Subcutaneous adipose tissue (tissue), 4 donors: Measurements from ENCODE around the gene CBX3. TPM values are rescaled to one million over a fixed set of nuclear protein-coding genes. Genes with fewer than 3 reads are reported as not detected.

Source experiments
- total RNA-seq, 4 donors: library from RNA; depleted of rRNA; stranded (reverse); fragments of >200 nt; gene quantifications; one replicate each; pipeline ENCODE4 v1.1.0, GENCODE V29; 2016
- TF ChIP-seq, protein P1 (sequence below): fragments of 450-650 bp; IDR thresholded peaks from one replicate; pipeline ENCODE4 v1.5.1; 2016; ENCODE audit warnings: low read depth, mild to moderate bottlenecking, control low read depth, antibody characterized with exemption, moderate library complexity

CBX3 gene
- total RNA-seq, 4 donors from 2014 or later = 90.0 to 135 (median 117) TPM

DNA sequence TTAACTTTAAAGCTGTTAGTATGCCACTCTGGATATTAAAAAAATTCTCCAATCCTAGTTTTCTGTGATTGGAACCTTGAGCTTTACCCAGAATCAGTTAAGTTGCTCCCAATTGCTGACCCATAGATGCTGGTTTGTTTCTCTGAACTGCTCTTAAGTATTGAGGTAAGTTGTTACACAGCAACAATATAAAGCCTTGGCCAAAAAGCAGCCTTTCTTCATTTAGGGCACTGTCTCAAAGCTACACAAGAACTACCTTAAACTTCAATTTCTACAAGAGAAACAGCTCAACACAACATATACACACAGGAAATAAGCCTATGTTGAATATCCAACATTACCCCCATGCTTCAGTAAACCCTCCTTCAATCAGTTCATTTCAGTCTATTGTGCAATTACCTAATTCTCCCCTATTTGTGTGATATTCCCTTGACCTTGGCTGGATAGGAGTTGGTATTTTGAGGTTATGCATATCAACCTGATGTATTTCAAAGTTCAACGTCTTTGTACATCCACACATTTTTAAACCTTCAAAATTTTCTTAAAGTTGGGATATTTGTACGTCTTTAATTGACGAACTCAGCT is 12.5 kb upstream of the CBX3 start:
- TF ChIP-seq, protein P1, sequence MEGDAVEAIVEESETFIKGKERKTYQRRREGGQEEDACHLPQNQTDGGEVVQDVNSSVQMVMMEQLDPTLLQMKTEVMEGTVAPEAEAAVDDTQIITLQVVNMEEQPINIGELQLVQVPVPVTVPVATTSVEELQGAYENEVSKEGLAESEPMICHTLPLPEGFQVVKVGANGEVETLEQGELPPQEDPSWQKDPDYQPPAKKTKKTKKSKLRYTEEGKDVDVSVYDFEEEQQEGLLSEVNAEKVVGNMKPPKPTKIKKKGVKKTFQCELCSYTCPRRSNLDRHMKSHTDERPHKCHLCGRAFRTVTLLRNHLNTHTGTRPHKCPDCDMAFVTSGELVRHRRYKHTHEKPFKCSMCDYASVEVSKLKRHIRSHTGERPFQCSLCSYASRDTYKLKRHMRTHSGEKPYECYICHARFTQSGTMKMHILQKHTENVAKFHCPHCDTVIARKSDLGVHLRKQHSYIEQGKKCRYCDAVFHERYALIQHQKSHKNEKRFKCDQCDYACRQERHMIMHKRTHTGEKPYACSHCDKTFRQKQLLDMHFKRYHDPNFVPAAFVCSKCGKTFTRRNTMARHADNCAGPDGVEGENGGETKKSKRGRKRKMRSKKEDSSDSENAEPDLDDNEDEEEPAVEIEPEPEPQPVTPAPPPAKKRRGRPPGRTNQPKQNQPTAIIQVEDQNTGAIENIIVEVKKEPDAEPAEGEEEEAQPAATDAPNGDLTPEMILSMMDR = no peak

DNA sequence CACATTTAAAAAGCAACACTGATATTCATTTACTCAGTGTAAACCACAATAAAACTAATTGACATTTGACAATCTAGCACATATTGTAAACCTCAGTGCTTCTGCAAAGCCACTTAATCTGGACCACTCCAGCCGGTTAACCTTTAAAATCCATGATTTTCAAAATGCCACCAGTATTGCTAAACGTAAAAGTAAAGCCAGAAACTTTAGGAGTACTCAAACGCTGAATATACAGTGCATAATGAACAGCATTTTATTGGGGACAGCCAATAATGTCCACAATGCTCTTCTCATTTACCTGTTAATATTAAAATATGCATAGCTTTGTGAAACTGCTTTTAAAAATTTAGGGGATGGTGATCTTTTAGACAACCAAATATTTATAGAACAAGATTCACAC is 11.8 kb upstream of the CBX3 start:
- TF ChIP-seq, protein P1 = no peak

DNA sequence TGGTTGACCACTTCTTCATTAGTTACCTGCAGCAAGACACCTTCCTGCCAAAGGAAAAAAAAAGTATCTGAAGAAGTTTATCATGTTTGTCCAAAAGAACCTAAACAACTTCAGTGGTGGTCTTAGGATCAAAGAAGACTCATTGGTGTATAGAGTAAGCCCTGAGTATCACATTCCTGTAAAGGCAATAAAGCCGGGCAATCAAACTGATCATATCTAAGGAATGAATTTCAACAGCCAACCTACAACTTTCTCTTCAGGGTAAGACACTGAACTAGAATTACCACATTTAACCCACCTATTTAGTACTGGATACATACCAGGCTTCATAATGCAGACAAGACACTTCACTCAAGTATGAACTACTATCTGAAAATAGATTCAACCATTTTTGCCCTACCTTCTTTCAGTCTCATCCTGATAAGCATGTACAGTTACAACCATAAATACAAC is 11.1 kb upstream of the CBX3 start:
- TF ChIP-seq, protein P1 = no peak

DNA sequence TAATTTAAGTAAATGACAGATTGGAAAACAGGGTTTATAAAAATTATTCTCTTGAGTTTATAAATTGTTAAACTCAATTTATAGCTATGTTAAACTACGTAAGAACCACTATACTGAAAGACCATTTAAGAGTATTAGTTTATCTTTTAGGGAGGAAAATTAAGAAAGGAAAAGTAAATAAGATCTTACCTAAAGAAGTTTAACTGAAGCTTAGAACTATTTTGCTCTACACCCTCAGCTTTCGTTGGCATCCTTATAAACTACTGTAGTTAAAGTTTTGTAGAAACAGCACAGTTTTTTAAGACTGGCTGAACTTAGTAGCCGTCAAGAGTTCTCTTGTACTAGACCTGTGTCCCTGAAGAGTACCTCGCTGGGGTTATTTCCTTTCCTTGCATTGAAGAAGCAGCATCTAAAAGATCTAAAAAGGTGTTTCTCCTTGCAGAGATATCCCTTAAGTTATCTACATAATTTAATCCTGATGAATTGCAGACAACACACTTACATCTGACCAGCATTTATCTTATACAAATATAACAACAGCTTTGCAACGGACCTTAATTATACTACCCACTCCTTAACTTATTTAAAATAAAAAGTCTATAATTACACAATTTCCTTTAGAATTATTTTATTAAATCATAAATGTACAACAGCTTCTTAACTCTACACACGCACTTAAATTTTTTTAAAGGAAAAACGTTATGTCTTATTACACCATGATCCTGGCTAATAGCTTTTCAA is 10.1 kb upstream of the CBX3 start:
- TF ChIP-seq, protein P1 = no peak

DNA sequence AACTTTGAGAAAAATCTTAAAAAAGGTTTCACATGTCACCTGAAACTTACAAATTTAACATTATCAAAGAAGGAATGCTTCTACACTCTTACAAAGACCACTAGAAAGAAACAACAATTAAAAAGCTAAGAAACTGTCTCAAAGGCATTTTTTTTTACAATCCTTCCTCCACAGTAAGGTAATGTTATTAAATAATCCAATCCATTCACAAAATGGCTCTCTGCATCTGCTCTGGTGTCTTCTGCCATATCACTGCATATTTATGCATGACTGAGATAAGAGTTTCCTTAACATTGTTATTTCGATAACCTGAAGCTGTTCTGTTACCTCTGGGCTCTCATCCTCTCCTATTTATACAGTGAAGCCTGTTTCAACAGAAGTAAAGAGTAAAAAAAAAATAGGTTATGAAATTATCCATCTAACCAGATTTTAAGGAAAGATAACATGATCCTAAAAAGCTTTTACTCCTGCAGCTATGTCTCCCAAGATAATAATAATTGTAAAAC is 9.5 kb upstream of the CBX3 start:
- TF ChIP-seq, protein P1 = no peak

DNA sequence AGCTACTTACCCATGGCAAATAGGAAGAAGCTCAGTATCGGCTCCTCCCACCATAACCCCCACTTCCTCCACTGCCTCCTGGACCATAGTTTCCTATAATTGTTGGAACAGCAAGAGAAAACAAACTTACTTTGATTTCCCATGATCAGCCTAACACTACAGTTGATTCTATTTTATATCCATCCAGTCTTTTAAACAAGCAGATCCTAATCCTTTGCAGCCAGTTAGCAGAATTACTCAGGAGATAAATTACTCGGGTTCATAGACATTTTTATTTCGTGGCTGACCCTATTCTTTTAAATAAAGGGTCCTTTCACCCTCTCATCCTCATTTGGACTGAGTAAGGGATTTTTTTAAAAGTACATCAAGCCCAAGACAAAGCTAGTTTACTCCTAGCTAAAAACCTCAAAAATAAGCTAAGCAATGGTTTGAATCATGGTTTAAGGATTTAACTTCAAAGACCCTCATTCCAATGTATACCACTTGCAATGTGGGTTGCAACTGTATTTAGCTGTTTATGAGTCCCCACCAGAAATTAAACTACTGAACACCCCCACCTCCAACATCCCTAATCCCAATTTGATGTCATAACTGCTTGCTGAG is 9.0 kb upstream of the CBX3 start:
- TF ChIP-seq, protein P1 = no peak
